ENCODE results near the gene TMEM258.

The TMEM258 gene

DNA sequence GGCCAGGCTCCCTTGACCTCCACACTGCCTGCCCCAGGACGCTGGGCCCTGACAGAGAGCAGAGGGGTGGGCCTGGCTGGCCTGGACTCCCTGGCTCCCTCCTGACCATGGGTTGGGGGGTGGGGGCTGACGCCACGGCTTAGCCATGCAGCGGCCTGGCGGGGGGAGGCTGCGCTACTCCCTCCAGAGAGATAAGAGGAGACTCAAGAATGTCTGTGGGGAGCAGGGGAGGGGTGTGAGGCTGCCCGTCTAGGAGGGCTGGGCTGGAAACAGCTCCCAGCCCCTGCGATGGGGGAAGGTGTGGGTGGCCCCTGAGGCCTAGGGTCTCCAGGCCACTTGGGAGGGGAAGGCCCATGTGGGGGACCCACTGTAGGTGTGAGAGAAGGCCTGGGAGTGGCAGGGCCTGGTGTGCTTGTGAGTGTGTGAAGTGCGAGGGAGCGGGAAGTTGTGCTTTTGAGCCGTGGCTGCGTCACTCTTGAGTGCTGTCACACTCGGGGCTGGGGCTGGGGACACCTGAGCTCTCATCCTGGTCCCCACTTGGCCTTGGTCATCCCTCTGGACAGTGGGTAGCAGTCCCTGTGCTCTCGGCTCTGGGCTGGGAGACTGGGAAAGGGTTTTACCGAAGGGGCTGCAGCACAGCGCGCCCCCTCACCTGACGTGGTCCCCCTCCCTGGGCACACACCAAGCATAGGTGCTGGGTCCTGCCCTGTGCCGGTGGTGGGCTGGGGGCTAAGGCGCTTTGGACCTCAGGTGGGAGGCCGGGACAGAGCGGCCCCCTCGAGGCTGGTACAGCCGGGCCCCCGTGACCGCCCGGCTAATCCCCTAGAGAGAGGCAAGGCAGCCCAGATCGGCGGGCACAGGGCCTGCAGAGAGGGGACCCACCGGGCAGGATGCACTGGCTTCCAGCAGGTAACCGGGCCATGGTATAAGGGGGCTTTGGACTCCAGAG lies 37.6 kb downstream of the TMEM258 start:
- peak; percentile 64 for DNase-seq

DNA sequence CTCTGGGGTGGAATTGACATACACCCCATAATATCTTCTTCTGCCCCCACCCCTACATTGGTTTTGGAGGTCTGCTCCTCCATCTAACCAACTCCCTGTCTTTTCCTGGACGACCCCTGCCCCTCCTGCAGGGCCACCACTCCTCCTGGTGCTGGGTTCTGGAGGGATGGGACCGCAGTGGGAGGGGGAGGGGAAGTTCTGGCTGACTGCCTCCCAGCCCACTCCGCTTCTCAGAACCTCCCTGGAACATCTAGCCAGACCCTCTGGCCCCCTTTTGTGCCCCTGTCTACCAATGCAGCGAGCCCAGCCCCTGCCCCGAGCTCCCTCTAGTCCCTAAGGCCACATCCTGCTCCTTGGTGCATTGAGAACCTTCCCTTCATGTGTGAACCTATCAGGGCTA lies 38.7 kb downstream of the TMEM258 start:
- no peak for DNase-seq

DNA sequence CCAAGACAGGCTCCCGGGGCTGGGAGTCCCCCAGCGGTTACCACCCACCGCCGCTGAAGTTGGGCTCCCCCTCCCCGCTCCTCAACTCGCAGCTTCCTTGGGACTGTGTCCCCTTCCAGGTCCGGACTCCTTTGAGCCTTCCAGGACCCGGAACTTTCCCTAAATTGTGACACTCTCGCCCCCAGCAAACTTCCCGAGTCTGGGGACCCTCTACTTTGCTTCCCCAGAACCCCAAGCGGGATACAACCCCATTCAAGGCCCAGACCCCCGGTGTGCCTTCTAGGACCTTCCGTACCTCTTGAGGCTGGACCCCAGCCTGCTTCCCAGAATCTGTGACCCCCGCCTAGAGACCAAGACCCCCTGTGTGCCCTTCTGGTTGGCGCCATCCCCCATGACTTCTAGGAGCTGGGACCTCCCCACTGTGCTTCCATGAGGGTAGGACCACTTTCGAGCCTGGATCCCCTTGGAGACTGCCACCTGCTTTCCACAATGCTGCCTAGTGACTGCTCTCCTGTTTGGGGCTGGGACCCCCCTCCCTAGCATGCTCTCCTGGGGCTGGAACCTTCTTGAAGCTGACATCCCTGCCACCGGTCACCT lies 39.4 kb downstream of the TMEM258 start:
- DNase-seq = no peak

DNA sequence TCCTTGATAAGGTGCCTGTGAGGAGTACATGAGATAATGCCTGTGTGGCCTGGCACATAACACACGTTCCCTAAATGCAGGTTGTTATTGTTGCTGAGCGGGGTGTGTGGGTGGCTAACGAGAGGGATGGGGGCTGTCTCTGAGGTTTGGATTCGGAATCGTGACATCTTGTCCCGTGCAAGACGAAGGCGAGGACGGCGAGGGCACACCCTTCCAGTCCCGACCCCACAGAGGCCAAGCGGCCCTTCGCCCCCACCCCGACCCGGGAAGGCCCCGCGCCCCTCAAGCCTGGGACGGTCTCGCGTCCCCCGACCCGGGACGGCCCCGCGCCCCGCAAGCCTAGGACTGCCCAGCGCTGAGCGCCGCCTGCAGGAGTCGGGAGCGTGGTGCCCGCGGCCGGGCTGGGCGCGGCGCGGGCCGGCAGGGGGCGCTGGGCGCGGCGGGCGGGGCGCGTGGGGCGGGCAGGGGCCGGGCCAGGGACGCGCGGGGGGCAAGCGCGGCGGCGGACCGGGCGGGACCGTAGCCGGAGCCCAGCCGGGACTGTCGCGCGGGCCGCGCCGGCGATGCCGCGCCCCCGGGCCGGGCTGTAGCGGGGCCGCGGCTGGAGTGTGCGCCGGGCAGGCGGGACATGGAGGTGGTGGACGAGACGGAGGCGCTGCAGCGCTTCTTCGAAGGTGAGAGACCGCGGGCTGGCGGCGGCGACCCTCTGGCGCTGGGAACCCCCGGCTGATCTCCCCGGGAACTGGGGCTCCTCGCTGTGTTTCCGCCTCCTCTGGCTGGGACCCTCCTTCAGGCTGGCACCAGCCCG lies 40.1 kb downstream of the TMEM258 start, which contains the start of gene MYRF:
TSS of gene MYRF (plus strand) at position 520 of the 808 bp plus-strand sequence. CDS start at position 629, 109 bp downstream.
- no peak for DNase-seq

DNA sequence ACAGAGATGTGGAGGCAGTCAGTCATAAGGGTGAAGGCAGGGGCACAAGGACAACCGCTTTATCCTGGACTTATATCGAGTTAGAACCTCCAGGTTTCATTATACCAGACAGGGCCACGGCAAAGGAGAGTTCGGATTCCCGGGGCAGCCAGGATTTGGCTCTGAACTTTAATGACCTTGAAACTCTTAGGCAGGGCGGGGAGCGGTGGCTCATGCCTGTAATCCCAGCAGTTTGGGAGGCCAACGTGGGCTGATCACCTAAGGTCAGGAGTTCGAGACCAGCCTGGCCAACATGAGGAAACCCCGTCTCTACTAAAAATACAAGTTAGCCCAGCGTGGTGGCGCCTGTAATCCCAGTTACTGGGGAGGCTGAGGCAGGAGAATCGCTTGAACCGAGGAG lies 41.0 kb downstream of the TMEM258 start:
- no peak for DNase-seq

DNA sequence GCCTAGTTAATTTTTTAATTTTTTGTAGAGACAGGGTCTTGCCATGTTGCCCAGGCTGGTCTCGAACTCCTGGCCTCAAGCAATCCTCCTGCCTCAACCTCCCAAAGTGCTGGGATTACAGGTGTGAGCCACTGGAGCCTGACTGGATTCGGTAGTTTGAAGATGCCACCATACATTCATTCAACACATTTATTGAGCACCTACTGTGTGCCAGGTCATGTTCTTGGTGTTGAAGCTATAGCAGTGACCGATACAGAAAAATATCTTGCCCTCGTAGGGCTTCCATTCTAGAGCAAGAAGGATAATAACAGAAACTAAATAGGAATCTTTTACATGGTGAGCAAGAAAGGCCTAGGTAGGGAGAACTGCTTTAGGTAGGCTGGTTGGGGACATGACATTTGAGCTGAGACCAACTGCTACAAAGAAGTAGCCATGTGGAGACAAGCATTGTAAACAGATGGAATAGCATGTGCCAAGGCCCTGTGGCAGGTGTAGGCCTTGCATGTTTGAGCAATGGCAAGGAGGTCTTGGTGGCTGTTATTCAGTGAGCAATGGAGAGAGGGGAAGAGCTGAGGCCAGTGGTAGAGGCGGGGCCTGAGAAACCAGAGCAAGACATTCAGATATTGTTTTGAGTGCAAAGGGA lies 41.6 kb downstream of the TMEM258 start:
- DNase-seq = no peak

DNA sequence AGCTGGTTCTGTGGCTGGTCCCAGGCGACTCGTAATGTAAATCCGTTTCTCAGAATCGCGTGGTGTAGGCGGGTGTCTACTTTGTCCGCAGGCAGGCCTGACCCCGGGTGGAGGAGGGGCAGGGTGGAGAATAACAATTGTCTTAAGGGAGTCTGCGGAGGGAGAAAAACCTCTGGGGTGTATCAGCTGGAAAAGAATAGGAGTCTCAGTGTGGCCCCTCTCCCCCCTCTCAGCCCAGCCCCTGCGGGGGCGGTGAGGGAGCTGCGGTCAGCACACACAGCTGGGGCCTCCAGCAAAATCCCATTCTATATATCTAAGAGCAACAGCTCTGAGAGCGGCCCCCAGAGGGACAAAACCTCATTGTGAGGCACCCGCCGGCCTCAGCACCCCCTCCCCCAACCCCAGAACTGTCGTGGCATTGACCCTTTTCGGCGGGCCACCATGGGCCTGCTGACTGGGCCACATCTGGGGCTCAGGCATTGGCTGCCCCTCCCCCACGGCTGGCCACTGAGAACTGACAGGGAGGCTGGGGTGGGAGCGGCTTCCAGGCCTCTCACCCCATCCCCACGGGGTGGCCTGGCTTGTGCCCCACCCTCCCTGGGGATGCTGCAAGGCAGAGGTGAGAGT lies 42.7 kb downstream of the TMEM258 start:
- no peak for DNase-seq

DNA sequence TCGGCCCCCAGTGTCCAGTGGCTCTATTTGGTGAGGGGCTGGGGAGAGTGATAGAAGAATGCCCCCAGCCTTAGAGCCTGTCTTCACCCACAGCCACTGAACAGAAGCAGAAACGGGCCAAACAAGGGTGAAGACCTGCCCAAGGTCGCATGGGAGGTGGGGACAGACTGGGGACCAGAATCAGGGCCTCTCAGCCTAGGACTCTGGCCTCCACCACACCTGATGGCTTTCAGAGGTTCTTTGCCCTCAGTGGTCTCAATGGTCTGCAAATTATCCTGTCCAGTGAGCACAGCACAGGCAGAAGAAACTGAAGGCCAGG lies 44.5 kb downstream of the TMEM258 start:
- no peak for DNase-seq

DNA sequence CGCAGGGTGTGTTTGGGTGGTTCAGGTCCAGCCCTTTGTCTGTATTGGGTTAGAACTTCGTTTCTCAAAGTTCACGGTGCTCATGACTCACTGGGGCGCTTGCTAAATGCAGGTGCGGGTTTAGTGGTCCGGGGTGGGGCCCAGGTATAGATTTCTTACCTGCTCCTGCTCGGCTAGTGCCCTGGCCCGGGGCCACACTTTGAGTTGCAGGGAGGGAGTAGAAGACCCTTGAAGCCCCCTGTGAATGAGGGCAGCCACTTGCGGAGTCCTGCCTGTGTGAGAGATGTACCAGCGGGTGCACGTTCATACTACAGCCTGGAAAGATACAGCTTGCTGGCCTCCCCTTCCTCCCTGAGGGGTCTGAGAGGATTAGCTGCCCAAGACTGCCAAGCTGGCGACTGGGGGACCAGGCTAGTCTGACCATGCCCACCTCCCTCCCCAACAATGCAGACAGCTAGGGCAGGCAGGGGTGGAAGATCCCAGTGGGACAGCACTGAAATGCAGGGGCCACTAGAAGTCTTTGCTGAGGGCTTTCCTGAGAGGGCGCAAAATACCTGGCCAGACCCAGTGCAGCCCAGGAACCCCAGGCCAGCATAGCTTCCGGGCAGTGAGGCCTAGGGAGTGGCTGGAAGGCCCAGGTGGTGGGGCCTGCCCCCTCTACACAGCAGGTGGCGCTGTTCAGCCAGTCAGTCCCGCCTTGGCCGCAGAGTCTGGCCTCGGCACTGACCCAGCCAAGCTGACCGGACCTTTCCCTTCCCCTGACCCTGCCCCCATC lies 45.0 kb downstream of the TMEM258 start:
- peak; percentile 59 for DNase-seq

DNA sequence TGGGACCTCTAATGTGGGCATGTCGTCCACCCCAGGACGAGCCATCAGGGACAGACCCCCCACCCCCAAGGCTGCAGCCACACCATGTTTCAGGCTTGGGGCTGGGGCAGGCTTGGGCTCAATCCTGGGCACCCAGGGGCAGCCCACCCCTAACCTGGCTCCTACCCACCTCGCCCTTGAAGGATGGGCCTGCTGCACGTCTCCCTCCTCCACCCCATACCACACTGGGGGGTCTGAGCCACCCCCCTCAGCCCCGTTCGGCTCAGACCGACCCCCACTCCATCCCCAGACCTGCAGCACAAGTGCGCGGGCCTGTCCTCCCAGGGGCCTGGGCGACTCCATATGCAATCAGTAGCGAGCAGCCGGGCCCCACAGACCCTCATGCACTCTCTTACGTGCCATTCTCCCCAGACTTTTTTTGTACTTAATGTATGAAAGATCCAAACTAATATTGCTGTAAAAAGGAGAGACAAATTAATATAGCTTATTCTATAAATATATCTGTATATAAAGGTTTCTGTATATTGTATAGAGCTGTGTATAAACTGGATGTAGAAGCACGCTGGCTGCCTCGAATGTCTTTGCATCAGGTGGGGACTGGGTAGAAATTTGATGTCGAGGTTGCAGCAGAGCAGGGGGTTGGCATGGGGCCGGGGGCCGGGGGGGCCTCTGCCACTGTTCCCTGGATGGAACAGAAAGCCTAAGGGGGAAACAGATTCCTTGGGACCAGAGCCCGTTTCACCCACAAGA lies 45.8 kb downstream of the TMEM258 start:
- DNase-seq = no peak

DNA sequence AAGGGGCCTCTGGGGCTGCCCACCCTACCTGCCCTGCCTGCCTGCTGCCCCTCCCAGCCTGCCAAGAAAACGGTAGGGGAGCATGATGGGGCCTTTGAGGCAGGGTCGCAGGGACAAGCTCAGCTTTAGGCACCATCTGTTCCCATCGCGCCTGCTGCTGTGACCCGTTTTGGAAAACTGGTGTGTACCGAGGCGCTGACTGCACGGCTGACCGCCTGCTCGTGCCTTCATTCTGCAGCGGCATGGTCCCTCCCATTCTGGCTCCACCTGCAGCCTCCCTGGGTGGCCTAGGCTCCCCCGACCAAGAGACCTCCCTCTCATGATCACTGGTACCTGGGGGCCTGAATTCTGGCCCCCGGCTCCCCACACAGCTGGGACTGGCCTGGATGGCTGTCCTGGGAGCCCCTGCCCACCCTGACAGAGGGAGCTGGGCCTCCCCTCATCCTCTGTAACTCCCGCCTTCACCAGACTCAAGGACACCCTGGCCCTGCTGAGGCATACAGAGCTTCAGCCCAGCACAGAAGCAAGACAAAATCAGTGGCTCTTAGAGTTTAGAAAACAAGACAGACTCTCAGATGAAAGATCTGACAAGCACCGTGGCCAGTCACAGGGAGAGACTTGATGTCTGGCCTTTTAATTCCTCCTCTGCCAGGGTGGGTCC lies 46.5 kb downstream of the TMEM258 start:
- DNase-seq = no peak

DNA sequence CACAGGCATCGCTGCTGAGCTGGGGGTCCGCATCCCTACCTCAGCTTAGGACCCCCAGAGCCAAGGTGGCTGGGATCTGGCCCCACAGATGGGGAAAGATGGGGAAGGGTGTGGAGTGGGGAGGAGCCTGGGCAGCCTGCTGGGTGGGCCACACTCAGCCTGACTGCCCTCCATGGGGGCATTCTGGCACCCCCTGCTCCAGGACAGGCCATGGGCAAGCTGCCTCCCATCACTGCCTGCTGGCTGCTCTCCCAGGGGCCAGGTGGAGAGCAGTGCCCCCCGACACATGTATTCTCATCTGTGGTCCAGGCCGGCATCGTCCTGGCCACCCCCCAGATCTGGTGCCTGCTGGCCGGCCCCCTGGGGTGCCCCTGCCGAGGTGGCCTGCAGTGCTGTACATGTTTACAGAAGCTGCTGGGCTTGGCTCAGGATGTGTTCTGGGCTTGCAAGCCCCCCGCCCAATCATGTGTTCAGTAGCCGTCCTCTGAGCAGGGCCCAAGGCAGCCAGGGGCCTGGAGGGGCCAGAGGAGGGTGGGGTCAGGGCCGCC lies 47.7 kb downstream of the TMEM258 start:
- DNase-seq = no peak

DNA sequence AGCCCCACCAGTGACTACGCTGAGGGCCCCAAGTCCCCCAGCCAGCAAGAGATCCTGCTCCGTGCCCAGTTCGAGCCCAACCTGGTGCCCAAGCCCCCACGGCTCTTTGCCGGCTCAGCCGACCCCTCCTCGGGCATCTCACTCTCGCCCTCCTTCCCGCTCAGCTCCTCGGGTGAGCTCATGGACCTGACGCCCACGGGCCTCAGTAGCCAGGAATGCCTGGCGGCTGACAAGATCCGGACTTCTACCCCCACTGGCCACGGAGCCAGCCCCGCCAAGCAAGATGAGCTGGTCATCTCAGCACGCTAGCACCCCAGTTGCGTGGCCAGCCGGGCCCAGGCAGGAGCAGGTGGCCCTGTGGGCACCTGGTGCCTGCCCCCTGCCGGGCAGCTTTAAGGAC lies 48.2 kb downstream of the TMEM258 start:
- DNase-seq = no peak

DNA sequence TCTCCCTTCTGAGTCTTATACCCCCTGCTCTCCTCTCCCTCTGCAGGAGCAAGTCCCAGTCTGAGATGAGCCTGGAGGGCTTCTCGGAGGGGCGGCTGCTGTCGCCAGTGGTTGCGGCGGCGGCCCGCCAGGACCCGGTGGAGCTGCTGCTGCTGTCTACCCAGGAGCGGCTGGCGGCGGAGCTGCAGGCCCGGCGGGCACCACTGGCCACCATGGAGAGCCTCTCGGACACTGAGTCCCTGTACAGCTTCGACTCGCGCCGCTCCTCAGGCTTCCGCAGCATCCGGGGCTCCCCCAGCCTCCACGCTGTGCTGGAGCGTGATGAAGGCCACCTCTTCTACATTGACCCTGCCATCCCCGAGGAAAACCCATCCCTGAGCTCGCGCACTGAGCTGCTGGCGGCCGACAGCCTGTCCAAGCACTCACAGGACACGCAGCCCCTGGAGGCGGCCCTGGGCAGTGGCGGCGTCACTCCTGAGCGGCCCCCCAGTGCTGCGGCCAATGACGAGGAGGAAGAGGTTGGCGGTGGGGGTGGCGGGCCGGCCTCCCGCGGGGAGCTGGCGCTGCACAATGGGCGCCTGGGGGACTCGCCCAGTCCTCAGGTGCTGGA lies 48.8 kb downstream of the TMEM258 start:
- DNase-seq = no peak

DNA sequence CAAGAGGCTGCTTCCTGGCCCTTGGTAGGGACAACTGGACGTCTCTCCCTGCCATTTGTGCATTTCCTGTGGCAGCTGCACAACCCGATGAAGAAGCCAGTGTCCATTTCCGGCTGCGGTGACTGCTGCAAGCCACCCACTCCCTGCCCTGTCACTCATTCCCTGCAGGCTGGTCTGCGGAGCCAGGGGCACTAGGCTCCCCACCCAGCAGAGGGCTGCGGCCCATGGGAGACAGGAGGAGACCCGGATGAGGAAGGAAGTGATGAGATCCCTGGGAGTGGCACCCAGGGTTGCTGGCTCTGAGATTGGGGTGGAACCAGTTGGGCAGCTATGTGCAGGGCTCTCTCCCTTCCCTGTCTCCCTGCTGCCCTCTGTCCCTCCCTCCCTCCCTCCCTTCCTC lies 50.0 kb downstream of the TMEM258 start:
- DNase-seq = no peak

DNA sequence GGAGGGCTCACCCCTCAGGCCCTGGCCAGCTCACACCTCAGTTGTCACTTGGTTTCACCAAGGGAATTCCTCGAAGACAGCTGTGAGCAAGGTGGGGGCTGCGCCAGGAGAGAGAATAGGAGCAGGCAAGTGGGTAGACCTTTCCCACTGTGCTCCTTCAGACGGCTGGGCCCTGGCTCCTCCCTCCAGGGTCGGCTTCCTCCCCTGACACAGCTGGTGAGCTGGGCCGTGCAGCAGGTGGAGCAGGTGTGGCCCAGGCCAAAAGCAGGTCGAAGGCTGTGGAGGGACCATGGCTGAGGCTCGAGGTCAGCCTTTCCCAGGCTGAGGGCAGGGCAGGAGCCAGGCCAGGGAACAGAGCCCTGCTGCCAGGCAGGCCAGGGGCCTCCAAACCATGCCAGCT lies 52.4 kb downstream of the TMEM258 start:
- no peak for DNase-seq

DNA sequence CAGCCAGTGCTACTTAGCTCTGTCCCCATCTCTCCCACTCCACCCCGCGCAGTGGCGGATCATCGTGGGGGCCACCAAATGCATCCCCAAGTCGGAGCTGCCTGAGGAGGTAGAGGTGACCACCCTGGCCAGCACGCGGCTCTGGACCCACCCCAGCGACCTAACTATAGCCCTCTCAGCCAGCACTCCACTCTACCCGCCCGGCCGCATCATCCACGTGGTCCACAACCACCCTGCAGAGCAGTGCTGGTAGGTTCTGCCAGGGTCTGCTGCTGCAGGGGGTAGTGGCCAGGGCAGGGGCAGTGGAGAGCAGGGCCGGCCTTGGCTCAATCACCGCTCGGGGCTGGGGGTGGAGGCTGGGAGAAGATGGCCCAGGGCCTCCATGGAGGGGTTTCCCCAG lies 53.0 kb downstream of the TMEM258 start:
- DNase-seq = no peak

All from kidney glomerular epithelial cell (primary cell).